Liver (tissue), 9 donors: Measurements from ENCODE around the gene VASH1. TPM values are rescaled to one million over a fixed set of nuclear protein-coding genes. Genes with fewer than 3 reads are reported as not detected.

Source experiments
- DNase-seq: peaks from one replicate; pipeline ENCODE4 v3.0.0-alpha.2; 2017; ENCODE audit warnings: low spot score
- H3K27ac ChIP-seq, 2 donors: one replicate each; pipeline ENCODE4 v1.7.0; 2013; ENCODE audit warnings: inconsistent platforms in 2 of 2, low read length in 2 of 2, control low read depth in 1 of 2, low read depth in 1 of 2, mild to moderate bottlenecking in 1 of 2
- H3K27me3 ChIP-seq, 4 donors: one replicate each; pipeline versions ENCODE4 v1.6.1 to v1.7.0; 2013; ENCODE audit warnings: low read length in 3 of 4, inconsistent platforms in 1 of 4, mild to moderate bottlenecking in 1 of 4, moderate library complexity in 1 of 4; ENCODE audit not compliant: control insufficient read depth in 4 of 4, insufficient read depth in 4 of 4
- H3K36me3 ChIP-seq, 4 donors: one replicate each; pipeline versions ENCODE4 v1.6.1 to v1.7.0; 2013; ENCODE audit warnings: low read length in 3 of 4, mild to moderate bottlenecking in 3 of 4, low read depth in 1 of 4, moderate library complexity in 1 of 4; ENCODE audit not compliant: control insufficient read depth in 4 of 4, insufficient read depth in 3 of 4
- H3K4me1 ChIP-seq, 4 donors: one replicate each; pipeline versions ENCODE4 v1.6.1 to v1.7.0; 2013; ENCODE audit warnings: low read length in 3 of 4, mild to moderate bottlenecking in 3 of 4, moderate library complexity in 1 of 4; ENCODE audit not compliant: control insufficient read depth in 4 of 4, insufficient read depth in 4 of 4
- H3K4me3 ChIP-seq, 3 donors: one replicate each; pipeline versions ENCODE4 v1.6.1 to v1.7.0; 2013; ENCODE audit warnings: low read length in 3 of 3, control low read depth in 1 of 3, low read depth in 1 of 3, mild to moderate bottlenecking in 1 of 3
- H3K9ac ChIP-seq, 2 donors: one replicate each; pipeline ENCODE4 v1.7.0; 2013; ENCODE audit warnings: low read length in 2 of 2, mild to moderate bottlenecking in 2 of 2, moderate library complexity in 2 of 2, control low read depth in 1 of 2, low read depth in 1 of 2
- H3K9me3 ChIP-seq, 4 donors: one replicate each; pipeline versions ENCODE4 v1.6.1 to v1.7.0; 2013; ENCODE audit warnings: low read length in 3 of 4; ENCODE audit not compliant: control insufficient read depth in 4 of 4
- FOXA2 ChIP-seq: IDR thresholded peaks from 2 replicates; pipeline ENCODE4 v1.6.1; 2016; ENCODE audit warnings: antibody characterized with exemption
- GABPA ChIP-seq, 2 donors: IDR thresholded peaks in 1 of 2; conservative IDR thresholded peaks in 1 of 2; 2 replicates each; pipeline ENCODE4 v1.6.1; 2016; ENCODE audit warnings: antibody characterized with exemption in 2 of 2, mild to moderate bottlenecking in 1 of 2, moderate library complexity in 1 of 2
- HNF4G ChIP-seq: IDR thresholded peaks from 2 replicates; pipeline ENCODE4 v1.6.1; 2016; ENCODE audit warnings: antibody characterized with exemption
- JUND ChIP-seq, 2 donors: IDR thresholded peaks; 2 replicates each; pipeline ENCODE4 v1.6.1; 2016; ENCODE audit warnings: antibody characterized with exemption in 2 of 2
- RAD21 ChIP-seq, 2 donors: IDR thresholded peaks; 2 replicates each; pipeline ENCODE4 v1.6.1; 2016; ENCODE audit warnings: antibody characterized with exemption in 2 of 2, mild to moderate bottlenecking in 2 of 2
- RXRA ChIP-seq, 2 donors: IDR thresholded peaks; 2 replicates each; pipeline ENCODE4 v1.6.1; 2017 to 2018; ENCODE audit warnings: antibody characterized with exemption in 2 of 2, mild to moderate bottlenecking in 1 of 2
- SP1 ChIP-seq: IDR thresholded peaks from 2 replicates; pipeline ENCODE4 v1.6.1; 2018; ENCODE audit warnings: antibody characterized with exemption, mild to moderate bottlenecking
- TAF1 ChIP-seq: conservative IDR thresholded peaks from 2 replicates; pipeline ENCODE4 v1.6.1; 2016; ENCODE audit warnings: antibody characterized with exemption, mild to moderate bottlenecking
- ZBTB33 ChIP-seq: IDR thresholded peaks from 2 replicates; pipeline ENCODE4 v1.6.1; 2016; ENCODE audit warnings: antibody characterized with exemption
- WGBS: extraction: QIAGEN DNeasy Blood & Tissue Kit; methylation state at CpG from one replicate; pipeline ENCODE4 v1.1.7; 2013; 5-methylcytosine and 5-hydroxymethylcytosine counted together
- polyA plus RNA-seq, 2 donors: library from polyadenylated mRNA; stranded (reverse) in 1 of 2; unstranded in 1 of 2; fragments of 200-250 nt in 1 of 2; fragments of >200 nt in 1 of 2; fragmentation: Nextera tagmentation in 1 of 2; extraction: Ambion mirVana in 1 of 2; gene quantifications; one replicate each; pipeline versions ENCODE4 v1.2.1 to v1.2.3, GENCODE V29; 2013 to 2015
- total RNA-seq, 2 donors: library from RNA; depleted of rRNA; stranded (reverse); fragments of >200 nt; gene quantifications; one replicate each; pipeline ENCODE4 v1.2.3, GENCODE V29; 2014
- TF ChIP-seq, protein P1 (sequence below): IDR thresholded peaks from 2 replicates; pipeline ENCODE4 v1.6.1; 2016; ENCODE audit warnings: antibody characterized with exemption, mild to moderate bottlenecking
- TF ChIP-seq, protein P2 (sequence below): IDR thresholded peaks from 2 replicates; pipeline ENCODE4 v1.6.1; 2016; ENCODE audit warnings: antibody characterized with exemption
- donor health status: healthy.
- donor health status: healthy.
- donor health status: healthy.
- donor health status: healthy.
- donor health status: healthy.

The VASH1 gene
- total and polyA plus RNA-seq, 4 donors: 0.94 to 5.9 (median 4.3) TPM

- TF ChIP-seq, protein P1, sequence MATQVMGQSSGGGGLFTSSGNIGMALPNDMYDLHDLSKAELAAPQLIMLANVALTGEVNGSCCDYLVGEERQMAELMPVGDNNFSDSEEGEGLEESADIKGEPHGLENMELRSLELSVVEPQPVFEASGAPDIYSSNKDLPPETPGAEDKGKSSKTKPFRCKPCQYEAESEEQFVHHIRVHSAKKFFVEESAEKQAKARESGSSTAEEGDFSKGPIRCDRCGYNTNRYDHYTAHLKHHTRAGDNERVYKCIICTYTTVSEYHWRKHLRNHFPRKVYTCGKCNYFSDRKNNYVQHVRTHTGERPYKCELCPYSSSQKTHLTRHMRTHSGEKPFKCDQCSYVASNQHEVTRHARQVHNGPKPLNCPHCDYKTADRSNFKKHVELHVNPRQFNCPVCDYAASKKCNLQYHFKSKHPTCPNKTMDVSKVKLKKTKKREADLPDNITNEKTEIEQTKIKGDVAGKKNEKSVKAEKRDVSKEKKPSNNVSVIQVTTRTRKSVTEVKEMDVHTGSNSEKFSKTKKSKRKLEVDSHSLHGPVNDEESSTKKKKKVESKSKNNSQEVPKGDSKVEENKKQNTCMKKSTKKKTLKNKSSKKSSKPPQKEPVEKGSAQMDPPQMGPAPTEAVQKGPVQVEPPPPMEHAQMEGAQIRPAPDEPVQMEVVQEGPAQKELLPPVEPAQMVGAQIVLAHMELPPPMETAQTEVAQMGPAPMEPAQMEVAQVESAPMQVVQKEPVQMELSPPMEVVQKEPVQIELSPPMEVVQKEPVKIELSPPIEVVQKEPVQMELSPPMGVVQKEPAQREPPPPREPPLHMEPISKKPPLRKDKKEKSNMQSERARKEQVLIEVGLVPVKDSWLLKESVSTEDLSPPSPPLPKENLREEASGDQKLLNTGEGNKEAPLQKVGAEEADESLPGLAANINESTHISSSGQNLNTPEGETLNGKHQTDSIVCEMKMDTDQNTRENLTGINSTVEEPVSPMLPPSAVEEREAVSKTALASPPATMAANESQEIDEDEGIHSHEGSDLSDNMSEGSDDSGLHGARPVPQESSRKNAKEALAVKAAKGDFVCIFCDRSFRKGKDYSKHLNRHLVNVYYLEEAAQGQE: no peak
- no peak for TF ChIP-seq HNF4G
- TF ChIP-seq FOXA2: no peak
- TF ChIP-seq, protein P2, sequence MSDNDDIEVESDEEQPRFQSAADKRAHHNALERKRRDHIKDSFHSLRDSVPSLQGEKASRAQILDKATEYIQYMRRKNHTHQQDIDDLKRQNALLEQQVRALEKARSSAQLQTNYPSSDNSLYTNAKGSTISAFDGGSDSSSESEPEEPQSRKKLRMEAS: no peak
These were observed 46.7 kb downstream of the VASH1 start (continued) for GRCh38 chr14:76808011-76808410.

- Histone ChIP-seq H3K4me1 (peaks cover 2 to 24% (median 16%) of the 10 kb centered on the region in 4 donors), H3K4me3 (no peak overlapping the region), H3K9ac (peak overlapping the region in 1 of 2 donors; percentile 6), H3K27me3 (no peaks in the 10 kb centered on the region), H3K36me3 (peaks cover 3 to 43% (median 37%) of the 10 kb centered on the region in 4 donors), H3K27ac (no peak overlapping the region), H3K9me3 (no peaks in the 10 kb centered on the region)
- 97% methylated on average over 4 of the region's 4 CpGs for WGBS
- TF ChIP-seq GABPA (IDR thresholded peaks at IDR 0.05 in 1 of 2, conservative IDR thresholded peaks at IDR 0.05 in 1 of 2): no peak
- TF ChIP-seq RAD21 (IDR thresholded peaks at IDR 0.05): no peak
- TF ChIP-seq SP1: no peak
- no peak for TF ChIP-seq ZBTB33
- TF ChIP-seq, protein P1: no peak
- TF ChIP-seq, protein P2: no peak
- TF ChIP-seq RXRA (IDR thresholded peaks at IDR 0.05): no peak
- no peak for TF ChIP-seq TAF1
- TF ChIP-seq JUND (IDR thresholded peaks at IDR 0.05): no peak
- DNase-seq: no peak
These were observed 47.7 kb downstream of the VASH1 start for GRCh38 chr14:76808990-76809389.
